ENCODE results near the gene AMFR.

DNA sequence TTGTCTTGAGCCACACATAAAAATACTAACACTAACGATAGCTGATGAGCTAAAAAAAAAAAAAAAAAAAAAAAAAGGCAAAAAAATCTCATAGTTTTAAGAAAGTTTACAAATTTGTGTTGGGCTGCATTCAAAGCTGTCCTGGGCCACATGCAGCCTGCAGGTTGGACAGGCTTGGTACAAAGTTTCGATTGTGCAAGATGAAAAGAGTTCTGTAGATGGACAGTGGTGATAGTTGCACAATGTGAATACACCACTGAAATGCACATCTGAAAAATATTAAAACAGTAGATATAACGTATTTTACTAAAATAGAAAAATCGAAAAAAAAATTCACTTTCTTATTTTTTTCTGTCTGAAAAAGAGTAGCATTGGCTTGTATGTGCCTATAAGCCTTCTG is 42.9 kb downstream of the AMFR start:
- TF ChIP-seq, protein P1, sequence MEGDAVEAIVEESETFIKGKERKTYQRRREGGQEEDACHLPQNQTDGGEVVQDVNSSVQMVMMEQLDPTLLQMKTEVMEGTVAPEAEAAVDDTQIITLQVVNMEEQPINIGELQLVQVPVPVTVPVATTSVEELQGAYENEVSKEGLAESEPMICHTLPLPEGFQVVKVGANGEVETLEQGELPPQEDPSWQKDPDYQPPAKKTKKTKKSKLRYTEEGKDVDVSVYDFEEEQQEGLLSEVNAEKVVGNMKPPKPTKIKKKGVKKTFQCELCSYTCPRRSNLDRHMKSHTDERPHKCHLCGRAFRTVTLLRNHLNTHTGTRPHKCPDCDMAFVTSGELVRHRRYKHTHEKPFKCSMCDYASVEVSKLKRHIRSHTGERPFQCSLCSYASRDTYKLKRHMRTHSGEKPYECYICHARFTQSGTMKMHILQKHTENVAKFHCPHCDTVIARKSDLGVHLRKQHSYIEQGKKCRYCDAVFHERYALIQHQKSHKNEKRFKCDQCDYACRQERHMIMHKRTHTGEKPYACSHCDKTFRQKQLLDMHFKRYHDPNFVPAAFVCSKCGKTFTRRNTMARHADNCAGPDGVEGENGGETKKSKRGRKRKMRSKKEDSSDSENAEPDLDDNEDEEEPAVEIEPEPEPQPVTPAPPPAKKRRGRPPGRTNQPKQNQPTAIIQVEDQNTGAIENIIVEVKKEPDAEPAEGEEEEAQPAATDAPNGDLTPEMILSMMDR (IDR thresholded peaks at IDR 0.05), result no peak
- TF ChIP-seq POLR2A (IDR thresholded peaks at IDR 0.05), result no peak
